Measurements from ENCODE around the gene DCP1A. TPM values are rescaled to one million over a fixed set of nuclear protein-coding genes. Genes with fewer than 3 reads are reported as not detected.
"Not testable (repeated sequence)": the region's sequence is repeated elsewhere in the genome, so short reads cannot be mapped to it uniquely, and the experiment has no call there.

The DCP1A gene
- total RNA-seq, 1 donor from 2014 or later = 25.0 TPM

DNA sequence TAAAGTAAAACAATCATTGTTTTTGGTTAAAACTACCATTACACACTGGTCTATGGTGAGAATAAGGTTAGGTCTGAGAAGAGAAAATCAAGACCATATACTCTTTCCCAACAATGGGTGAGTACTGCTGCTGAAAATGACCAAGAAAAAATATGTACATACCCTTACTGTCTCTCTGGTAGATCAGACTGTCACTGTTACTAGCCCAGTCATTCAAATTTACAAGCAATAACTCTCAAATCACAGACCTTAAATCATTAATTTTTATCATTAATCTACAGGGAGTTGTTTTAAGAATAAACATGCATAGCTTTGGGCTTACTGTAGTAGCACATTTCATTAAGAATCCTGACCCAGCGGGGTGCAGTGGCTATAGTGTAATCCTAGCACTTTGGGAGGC lies 17.4 kb downstream of the DCP1A start:
- no peaks in the 10 kb centered on the region for H3K9me3 Mint-ChIP-seq (ENCODE audit: unreplicated experiment)
- Histone ChIP-seq H3K4me1 (ENCODE audit: insufficient read depth, low read length) (peaks cover 4% of the 10 kb centered on the region), H3K27me3 (ENCODE audit: insufficient read depth, low read length) (no peaks in the 10 kb centered on the region), H3K4me2 (ENCODE audit: low read length) (no peak overlapping the region), H2AFZ (ENCODE audit: low read depth, low read length) (no peak overlapping the region), H4K20me1 (ENCODE audit: insufficient read depth, low read length) (peaks cover 55% of the 10 kb centered on the region), H3K4me3 (ENCODE audit: insufficient read depth, low read depth, low read length) (no peak overlapping the region), H3K79me2 (ENCODE audit: insufficient read depth, low read length) (peaks cover 79% of the 10 kb centered on the region), H3K9ac (ENCODE audit: low read length) (no peak overlapping the region), H3K36me3 (ENCODE audit: insufficient read depth, low read length) (peaks cover 22% of the 10 kb centered on the region), H3K27ac (ENCODE audit: low read depth, low read length) (no peak overlapping the region), H3K9me3 (ENCODE audit: insufficient read depth, low read depth, low read length) (no peaks in the 10 kb centered on the region)
- no peak overlapping the region for H3K4me3 Mint-ChIP-seq (ENCODE audit: unreplicated experiment)
- H3K4me1 Mint-ChIP-seq (ENCODE audit: low read depth, unreplicated experiment) = peaks cover 17% of the 10 kb centered on the region
- FAIRE-seq (no peak), DNase-seq (ENCODE audit: low read depth) (no peak)
- TF ChIP-seq, protein P1, sequence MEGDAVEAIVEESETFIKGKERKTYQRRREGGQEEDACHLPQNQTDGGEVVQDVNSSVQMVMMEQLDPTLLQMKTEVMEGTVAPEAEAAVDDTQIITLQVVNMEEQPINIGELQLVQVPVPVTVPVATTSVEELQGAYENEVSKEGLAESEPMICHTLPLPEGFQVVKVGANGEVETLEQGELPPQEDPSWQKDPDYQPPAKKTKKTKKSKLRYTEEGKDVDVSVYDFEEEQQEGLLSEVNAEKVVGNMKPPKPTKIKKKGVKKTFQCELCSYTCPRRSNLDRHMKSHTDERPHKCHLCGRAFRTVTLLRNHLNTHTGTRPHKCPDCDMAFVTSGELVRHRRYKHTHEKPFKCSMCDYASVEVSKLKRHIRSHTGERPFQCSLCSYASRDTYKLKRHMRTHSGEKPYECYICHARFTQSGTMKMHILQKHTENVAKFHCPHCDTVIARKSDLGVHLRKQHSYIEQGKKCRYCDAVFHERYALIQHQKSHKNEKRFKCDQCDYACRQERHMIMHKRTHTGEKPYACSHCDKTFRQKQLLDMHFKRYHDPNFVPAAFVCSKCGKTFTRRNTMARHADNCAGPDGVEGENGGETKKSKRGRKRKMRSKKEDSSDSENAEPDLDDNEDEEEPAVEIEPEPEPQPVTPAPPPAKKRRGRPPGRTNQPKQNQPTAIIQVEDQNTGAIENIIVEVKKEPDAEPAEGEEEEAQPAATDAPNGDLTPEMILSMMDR (IDR thresholded peaks at IDR 0.05; ENCODE audit: insufficient read depth, low read depth, low read length) = no peak
- TF ChIP-seq EZH2 (IDR thresholded peaks at IDR 0.05; ENCODE audit: insufficient read depth, low read length) = no peak
- peaks cover 24% of the 10 kb centered on the region for H3K36me3 Mint-ChIP-seq (ENCODE audit: low read depth, unreplicated experiment)
- no peaks in the 10 kb centered on the region for H3K27me3 Mint-ChIP-seq (ENCODE audit: low read depth, unreplicated experiment)
- H3K27ac Mint-ChIP-seq (ENCODE audit: unreplicated experiment) = no peak overlapping the region

DNA sequence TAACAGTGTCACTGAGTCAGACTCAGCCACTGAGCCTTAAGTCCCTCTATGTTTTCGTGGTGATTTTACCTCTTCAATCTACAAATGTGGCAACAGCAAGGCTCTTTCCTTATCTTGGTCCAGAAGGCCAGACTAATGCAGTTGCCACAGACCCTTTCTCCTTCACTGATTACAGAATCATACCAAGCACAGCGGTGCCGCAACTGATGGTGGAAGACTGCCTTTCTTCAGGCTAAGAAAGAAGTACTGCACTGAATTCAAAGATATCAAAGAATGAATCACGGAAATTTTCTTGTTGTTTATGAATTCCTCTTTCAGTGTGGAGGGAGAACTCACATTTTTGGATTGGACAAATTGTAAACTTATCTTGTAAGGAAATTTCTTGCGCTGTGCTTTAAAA lies 18.6 kb downstream of the DCP1A start:
- peaks cover 17% of the 10 kb centered on the region for H3K4me1 Mint-ChIP-seq (ENCODE audit: low read depth, unreplicated experiment)
- Histone ChIP-seq H4K20me1 (ENCODE audit: insufficient read depth, low read length) (peaks cover 55% of the 10 kb centered on the region), H3K4me2 (ENCODE audit: low read length) (no peak overlapping the region), H3K27ac (ENCODE audit: low read depth, low read length) (no peak overlapping the region), H3K9ac (ENCODE audit: low read length) (no peak overlapping the region), H3K4me3 (ENCODE audit: insufficient read depth, low read depth, low read length) (no peak overlapping the region), H3K36me3 (ENCODE audit: insufficient read depth, low read length) (peaks cover 22% of the 10 kb centered on the region), H3K9me3 (ENCODE audit: insufficient read depth, low read depth, low read length) (no peaks in the 10 kb centered on the region), H3K27me3 (ENCODE audit: insufficient read depth, low read length) (no peaks in the 10 kb centered on the region), H2AFZ (ENCODE audit: low read depth, low read length) (no peak overlapping the region), H3K79me2 (ENCODE audit: insufficient read depth, low read length) (peaks cover 80% of the 10 kb centered on the region), H3K4me1 (ENCODE audit: insufficient read depth, low read length) (peaks cover 4% of the 10 kb centered on the region)
- no peaks in the 10 kb centered on the region for H3K9me3 Mint-ChIP-seq (ENCODE audit: unreplicated experiment)
- FAIRE-seq (no peak), DNase-seq (ENCODE audit: low read depth) (peak; percentile 52)
- H3K27ac Mint-ChIP-seq (ENCODE audit: unreplicated experiment) = peak overlapping the region; percentile 20
- no peak for TF ChIP-seq EZH2 (IDR thresholded peaks at IDR 0.05; ENCODE audit: insufficient read depth, low read length)
- TF ChIP-seq, protein P1 (IDR thresholded peaks at IDR 0.05; ENCODE audit: insufficient read depth, low read depth, low read length) = no peak
- H3K4me3 Mint-ChIP-seq (ENCODE audit: unreplicated experiment) = no peak overlapping the region
- peaks cover 18% of the 10 kb centered on the region for H3K36me3 Mint-ChIP-seq (ENCODE audit: low read depth, unreplicated experiment)
- no peaks in the 10 kb centered on the region for H3K27me3 Mint-ChIP-seq (ENCODE audit: low read depth, unreplicated experiment)

DNA sequence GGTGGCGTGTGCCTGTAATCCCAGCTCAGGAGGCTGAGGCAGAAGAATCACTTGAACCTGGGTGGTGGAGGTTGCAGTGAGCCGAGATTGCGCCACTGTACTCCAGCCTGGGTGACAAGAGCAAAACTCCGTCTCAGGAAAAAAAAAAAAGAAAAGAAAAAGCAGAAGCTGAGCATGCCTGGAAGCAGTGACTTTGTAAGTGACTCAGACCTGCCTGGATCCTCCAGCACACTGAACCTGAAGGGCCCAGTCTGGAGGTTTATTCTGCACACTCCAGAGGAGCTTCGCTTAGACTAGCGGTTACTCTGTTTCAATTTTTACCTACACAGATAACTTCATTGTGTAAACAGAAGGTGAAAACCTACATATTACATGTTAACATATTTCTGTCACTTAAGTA lies 19.4 kb downstream of the DCP1A start:
- DNase-seq (ENCODE audit: low read depth) = peak; percentile 47
- peaks cover 17% of the 10 kb centered on the region for H3K4me1 Mint-ChIP-seq (ENCODE audit: low read depth, unreplicated experiment)
- H3K4me3 Mint-ChIP-seq (ENCODE audit: unreplicated experiment); H3K9ac ChIP-seq (ENCODE audit: low read length); H3K9me3 Mint-ChIP-seq (ENCODE audit: unreplicated experiment); H3K9me3 ChIP-seq (ENCODE audit: insufficient read depth, low read depth, low read length); H3K4me1 ChIP-seq (ENCODE audit: insufficient read depth, low read length); FAIRE-seq; H3K27me3 ChIP-seq (ENCODE audit: insufficient read depth, low read length); H3K27ac Mint-ChIP-seq (ENCODE audit: unreplicated experiment); H3K27me3 Mint-ChIP-seq (ENCODE audit: low read depth, unreplicated experiment); H3K4me3 ChIP-seq (ENCODE audit: insufficient read depth, low read depth, low read length); H3K27ac ChIP-seq (ENCODE audit: low read depth, low read length); H3K4me2 ChIP-seq (ENCODE audit: low read length); H2AFZ ChIP-seq (ENCODE audit: low read depth, low read length): not testable (repeated sequence)
- peaks cover 16% of the 10 kb centered on the region for H3K36me3 Mint-ChIP-seq (ENCODE audit: low read depth, unreplicated experiment)
- Histone ChIP-seq H4K20me1 (ENCODE audit: insufficient read depth, low read length) (peaks cover 59% of the 10 kb centered on the region), H3K36me3 (ENCODE audit: insufficient read depth, low read length) (peaks cover 18% of the 10 kb centered on the region), H3K79me2 (ENCODE audit: insufficient read depth, low read length) (peaks cover 84% of the 10 kb centered on the region)
